AG10803 (cell line): ENCODE measurements around the gene IL4R.

Experiments used
- DNase-seq: peaks from one replicate; pipeline ENCODE4 v3.0.0; 2010; ENCODE audit warnings: low read depth
- H3K4me3 ChIP-seq: 2 replicates; pipeline ENCODE4 v1.5.1; 2011; ENCODE audit warnings: mild to moderate bottlenecking, low read length, control low read depth
- TF ChIP-seq, protein P1 (sequence below): conservative IDR thresholded peaks from 2 replicates; pipeline ENCODE4 v1.5.1; 2011; ENCODE audit warnings: mild to moderate bottlenecking, low read length, control low read depth, inconsistent platforms

The IL4R gene

DNA sequence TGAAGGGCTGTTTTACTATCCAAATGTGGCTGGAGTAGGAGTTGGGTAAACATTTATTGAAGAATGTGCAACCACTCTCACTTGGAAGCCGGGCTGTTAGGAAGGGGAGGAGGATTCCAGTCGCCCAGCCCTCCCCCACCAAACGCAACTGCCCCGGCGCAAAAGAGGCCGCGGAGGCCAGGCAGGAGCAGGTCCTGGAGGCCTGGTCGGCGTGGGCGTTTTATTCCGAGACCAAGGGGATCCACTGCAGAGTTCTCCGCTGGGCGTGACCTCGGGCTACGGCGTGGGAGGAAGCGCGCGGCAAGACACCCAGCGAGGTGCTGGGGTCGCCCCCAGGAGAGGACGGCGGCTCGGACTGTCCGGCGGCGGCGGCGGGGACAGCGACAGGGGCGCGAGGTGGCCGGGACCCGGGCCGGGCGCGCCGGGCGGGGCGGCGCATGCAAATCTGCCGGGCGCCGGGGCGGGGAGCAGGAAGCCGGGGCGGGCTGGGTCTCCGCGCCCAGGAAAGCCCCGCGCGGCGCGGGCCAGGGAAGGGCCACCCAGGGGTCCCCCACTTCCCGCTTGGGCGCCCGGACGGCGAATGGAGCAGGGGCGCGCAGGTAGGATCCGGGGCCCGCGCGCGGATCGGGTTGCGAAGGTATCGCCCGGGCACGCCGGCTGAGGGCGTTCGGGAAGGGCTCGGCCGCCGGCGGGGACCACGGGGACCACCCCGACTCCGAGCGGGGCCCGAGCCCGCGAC lies at the start of gene IL4R:
IL4R (plus strand) TSS at position 553 of the 739 bp plus-strand sequence. CDS start 26,230 bp downstream, outside the sequence.
- peak; percentile 88 for DNase-seq
- peak within 1 kb of the TSS; percentile 83 for H3K4me3 ChIP-seq
- TF ChIP-seq, protein P1, sequence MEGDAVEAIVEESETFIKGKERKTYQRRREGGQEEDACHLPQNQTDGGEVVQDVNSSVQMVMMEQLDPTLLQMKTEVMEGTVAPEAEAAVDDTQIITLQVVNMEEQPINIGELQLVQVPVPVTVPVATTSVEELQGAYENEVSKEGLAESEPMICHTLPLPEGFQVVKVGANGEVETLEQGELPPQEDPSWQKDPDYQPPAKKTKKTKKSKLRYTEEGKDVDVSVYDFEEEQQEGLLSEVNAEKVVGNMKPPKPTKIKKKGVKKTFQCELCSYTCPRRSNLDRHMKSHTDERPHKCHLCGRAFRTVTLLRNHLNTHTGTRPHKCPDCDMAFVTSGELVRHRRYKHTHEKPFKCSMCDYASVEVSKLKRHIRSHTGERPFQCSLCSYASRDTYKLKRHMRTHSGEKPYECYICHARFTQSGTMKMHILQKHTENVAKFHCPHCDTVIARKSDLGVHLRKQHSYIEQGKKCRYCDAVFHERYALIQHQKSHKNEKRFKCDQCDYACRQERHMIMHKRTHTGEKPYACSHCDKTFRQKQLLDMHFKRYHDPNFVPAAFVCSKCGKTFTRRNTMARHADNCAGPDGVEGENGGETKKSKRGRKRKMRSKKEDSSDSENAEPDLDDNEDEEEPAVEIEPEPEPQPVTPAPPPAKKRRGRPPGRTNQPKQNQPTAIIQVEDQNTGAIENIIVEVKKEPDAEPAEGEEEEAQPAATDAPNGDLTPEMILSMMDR, result no peak

DNA sequence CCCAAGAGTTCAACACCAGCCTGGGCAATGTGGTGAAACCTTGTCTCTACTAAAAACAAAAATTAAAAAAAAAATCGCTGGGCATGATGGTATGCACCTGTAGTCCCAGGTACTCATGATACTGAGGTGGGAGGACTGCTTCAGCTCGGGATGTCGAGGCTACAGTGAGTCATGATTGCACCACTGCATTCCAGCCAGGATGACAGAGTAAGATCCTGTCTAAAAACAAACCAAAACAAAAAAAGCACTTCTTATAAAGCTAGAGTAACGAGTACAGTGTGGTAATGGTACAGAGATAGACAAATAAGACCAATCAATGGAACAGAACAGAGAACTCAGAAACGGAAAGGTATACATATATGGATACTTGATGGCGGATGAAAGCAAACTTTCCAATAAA lies 49.6 kb upstream of the IL4R start:
- DNase-seq, result peak; percentile 72
- no peak overlapping the region for H3K4me3 ChIP-seq
- TF ChIP-seq, protein P1, result no peak

DNA sequence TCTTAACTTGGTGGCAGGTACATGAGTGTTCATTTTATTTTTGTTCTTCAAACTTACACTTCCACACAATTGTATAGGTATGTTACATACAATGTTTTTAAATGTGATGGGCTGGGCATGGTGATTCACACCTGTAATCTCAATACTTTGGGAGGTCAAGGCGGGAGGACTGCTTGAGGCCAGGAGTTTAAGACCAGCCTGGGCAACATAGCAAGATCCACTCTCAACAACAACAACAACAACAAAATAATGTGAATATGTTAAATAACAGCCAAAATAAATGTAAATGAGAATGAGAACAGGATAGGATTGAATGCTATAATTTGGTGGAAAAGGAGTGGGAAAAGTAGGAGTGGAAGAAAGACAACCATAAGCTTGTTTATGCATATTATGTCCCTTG lies 47.8 kb upstream of the IL4R start:
- DNase-seq, result no peak
- TF ChIP-seq, protein P1, result no peak
- no peak overlapping the region for H3K4me3 ChIP-seq

DNA sequence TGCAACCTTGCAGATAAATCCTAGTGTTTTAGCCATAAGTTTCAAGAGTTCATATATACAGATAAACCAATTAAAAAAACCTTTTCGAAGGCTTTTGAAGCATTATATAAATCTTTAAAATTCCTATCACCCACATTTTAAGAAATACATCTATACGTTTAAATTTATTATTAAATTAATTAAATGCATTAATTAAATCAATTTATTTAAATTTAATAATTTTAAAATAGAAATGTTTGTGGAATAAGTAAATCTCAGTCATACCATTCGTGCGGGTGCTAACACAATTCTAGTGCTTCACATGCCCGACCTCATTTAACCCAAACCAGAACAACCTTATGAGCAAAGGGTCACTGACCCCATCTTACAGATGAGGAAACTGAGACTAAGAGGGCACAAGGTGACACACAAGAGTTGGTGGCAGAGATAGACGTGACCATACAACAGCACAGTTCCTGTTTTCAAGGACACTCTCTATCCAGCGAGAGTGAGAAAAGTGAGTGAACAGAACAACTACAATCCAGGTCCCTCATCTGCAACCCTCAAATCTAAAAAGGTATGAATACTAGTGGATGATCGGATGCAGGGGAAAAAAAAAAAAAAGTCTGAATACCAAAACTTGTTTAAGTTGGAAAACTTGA lies 46.6 kb upstream of the IL4R start:
- H3K4me3 ChIP-seq, result no peak overlapping the region
- TF ChIP-seq, protein P1, result no peak
- DNase-seq, result no peak

DNA sequence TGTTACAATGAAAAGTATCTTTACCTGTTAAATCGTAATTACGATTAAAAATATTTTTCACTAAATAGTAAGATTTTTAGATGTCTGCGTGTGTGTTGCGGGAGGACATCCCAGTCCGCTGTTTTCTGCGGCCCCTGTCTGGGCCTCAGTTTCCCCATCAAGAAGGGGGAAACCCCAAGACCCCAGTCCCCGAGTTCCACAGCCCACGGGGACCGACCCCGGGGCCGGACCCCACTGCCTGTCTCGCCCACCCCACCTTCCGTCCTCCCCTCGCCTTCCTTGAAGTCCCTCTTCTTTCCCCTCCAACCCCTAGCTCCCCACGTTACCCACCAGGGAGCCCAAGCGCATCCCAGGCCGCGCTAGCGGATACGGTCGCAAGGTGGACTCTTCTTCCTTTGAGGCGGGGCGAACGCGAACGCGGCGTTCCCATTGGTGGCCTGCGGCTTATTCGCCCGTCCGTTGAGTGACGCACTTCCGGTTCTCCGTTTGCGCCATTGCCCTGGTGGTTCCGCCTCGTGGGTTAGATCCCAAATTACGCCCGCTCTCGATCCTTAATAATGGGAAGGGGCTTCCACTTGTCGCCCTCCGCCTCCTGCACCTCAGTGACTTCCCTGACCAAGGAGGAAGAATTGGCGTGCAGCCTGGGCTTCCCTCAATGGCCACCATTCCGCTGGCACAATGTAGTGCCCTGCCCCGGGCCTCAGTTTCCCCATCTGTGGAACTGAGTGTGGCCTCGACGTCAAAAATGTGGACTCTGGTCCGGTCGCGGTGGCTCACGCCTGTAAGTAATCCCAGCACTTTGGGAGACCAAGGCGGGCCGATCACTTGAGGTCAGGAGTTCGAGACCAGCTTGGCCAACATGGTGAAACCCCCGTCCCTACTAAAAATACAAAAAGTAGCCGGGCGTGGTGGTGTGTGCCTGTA lies 45.1 kb upstream of the IL4R start, which contains the start of gene NSMCE1:
NSMCE1 (minus strand) TSS at position 397 of the 924 bp plus-strand sequence. CDS start 11,202 bp downstream, outside the sequence.
- DNase-seq, result peak; percentile 95
- TF ChIP-seq, protein P1, result peak; percentile 26
- H3K4me3 ChIP-seq, result peak within 1 kb of the TSS; percentile 94

DNA sequence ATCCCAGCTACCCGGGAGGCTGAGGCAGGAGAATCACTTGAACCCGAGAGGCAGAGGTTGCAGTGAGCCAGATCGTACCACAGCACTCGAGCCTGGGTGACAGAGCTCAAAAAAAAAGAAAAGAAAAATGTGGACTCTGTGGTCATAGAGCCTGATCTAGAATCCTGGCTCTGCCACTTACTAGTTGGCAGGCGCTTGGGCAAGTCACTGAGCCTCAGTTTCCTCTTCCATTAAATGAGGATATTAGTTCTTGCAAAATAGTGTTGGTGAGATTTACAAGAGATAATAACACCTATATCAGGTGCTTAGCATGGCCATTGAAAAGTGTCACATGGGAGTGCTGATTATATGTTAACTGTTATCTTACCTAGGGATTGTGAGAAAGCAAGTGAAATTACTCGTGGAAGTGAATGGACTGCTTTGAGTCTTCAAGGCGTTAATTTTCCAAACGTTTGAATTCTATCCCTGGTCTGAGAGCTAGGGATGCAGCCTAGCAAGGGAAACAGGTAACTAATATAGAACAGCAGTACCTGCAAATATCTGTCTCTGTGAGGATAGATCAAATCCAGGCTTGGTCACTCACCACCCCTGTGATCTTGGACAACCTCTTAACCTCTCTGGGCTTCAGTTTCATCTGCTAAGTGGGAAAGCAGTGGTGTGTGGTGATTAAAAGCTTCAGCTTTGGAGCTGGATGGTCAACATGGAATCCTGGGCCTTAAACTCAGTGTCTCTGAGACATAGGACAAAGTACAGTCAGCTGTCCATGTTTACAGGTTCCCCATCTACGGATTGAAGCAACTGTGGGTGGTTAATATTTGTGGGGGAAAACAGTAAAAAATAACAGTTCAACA lies 44.2 kb upstream of the IL4R start:
- TF ChIP-seq, protein P1, result no peak
- H3K4me3 ChIP-seq, result peak overlapping the region; percentile 94
- DNase-seq, result no peak
